HepG2 (cell line): ENCODE measurements around the gene MTUS2. TPM values are rescaled to one million over a fixed set of nuclear protein-coding genes. Genes with fewer than 3 reads are reported as not detected.
A peak's percentile ranks its signal among the peaks of the same experiment; 100 is the strongest.

Experiments
- CENPBD1 ChIP-seq: sonication (generic); formaldehyde crosslinking; IDR thresholded peaks from 2 replicates; pipeline ENCODE4 v1.8.0; 2022; ENCODE audit warnings: missing genetic modification reagents, low read depth, mild to moderate bottlenecking, borderline replicate concordance
- GPN1 ChIP-seq: sonication (generic); formaldehyde crosslinking; IDR thresholded peaks from 2 replicates; pipeline ENCODE4 v1.5.1; 2020; ENCODE audit warnings: missing genetic modification reagents, borderline replicate concordance
- IKZF1 ChIP-seq: fragments of 450-650 bp; IDR thresholded peaks from 2 replicates; pipeline ENCODE4 v1.7.1; 2016
- MYNN ChIP-seq: sonication (generic); formaldehyde crosslinking; IDR thresholded peaks from 2 replicates; pipeline ENCODE4 v1.4.0; 2020; ENCODE audit warnings: mild to moderate bottlenecking, low read depth, missing genetic modification reagents
- NR0B2 ChIP-seq: sonication (generic); formaldehyde crosslinking; IDR thresholded peaks from 2 replicates; pipeline ENCODE4 v1.4.0; 2020; ENCODE audit warnings: mild to moderate bottlenecking, missing genetic modification reagents
- RFX1 ChIP-seq: fragments of 450-650 bp; IDR thresholded peaks from 2 replicates; pipeline ENCODE4 v1.6.1; 2017
- ZBTB10 ChIP-seq: sonication (generic); formaldehyde crosslinking; IDR thresholded peaks from 2 replicates; pipeline ENCODE4 v1.4.0; 2020; ENCODE audit warnings: missing genetic modification reagents, borderline replicate concordance
- ZNF263 ChIP-seq: sonication (generic); formaldehyde crosslinking; IDR thresholded peaks from 2 replicates; pipeline ENCODE4 v1.4.0; 2020; ENCODE audit warnings: missing genetic modification reagents
- ZNF691 ChIP-seq: sonication (generic); formaldehyde crosslinking; IDR thresholded peaks from 2 replicates; pipeline ENCODE4 v1.4.0; 2020; ENCODE audit warnings: missing genetic modification reagents, low read depth, mild to moderate bottlenecking, borderline replicate concordance
- polyA plus RNA-seq, 8 experiments: library from polyadenylated mRNA; depleted of rRNA in 3 of 8; stranded (reverse) in 7 of 8; unstranded in 1 of 8; fragments of >200 nt; fragmentation: Illumina TruSeq in 4 of 8; extraction: Trizol in 4 of 8; gene quantifications; 2 replicates each; pipeline versions ENCODE4 v1.2.1 to v1.2.3, GENCODE V29; 2011 to 2016; ENCODE audit warnings: low read depth in 4 of 8, missing spikeins in 1 of 8, mixed read lengths in 1 of 8; ENCODE audit not compliant: insufficient read depth in 1 of 8
- total RNA-seq, 5 experiments: library from RNA; depleted of rRNA; stranded (reverse); fragments of >200 nt; fragmentation: Illumina TruSeq; extraction: Trizol; gene quantifications; 2 replicates each; pipeline ENCODE4 v1.2.3, GENCODE V29; 2016; ENCODE audit warnings: low read depth in 1 of 5

The MTUS2 gene
- total and polyA plus RNA-seq, 2 of the 13 experiments (the other 11 are each of a cell fraction or from before 2014, with no cell fraction given) = not detected

DNA sequence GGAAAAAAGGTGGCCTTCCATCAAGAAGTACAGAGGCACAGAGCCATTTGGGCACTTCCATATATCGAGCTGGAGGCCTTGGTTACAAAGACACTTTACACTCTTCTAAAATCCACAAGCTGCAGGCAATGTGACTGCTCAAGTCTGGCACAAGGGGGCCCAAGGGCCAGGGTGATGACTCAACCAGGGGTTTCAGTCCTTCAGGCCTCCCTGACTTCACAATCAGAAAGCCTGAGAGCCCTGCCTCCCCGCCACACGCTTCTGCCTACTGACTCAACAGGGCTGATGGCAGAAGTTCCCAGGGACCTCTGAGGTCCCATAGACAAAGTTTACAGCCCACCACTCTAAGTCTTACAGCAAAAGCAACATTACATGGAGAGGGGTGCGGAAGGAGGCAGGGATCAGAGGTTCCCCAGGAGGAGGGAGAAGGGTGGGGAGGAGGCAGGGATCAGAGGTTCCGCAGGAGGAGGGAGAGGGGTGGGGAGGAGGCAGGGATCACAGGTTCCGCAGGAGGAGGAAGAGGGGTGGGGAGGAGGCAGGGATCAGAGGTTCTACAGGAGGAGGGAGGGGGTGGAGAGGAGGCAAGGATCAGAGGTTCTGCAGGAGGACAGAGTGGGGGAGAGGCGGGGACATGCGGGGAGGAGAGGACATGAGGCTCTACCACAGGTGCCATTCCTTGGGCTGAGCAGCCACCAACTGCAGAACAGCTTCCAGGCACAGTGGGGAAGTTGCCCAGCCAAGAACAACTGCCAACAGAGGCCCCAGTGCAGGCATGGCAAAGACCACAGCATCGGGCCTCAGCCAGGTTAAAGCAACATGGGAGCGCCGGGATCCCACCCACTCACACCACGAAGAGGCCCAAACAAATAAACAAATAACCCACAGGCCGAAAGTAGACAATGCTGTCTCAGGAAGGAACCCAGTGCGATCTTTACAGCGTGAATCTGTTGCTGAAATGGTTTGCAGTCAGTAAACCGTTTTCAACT is 723.4 kb downstream of the MTUS2 start (continued):
- TF ChIP-seq ZNF691 (no peak), IKZF1 (no peak), ZBTB10 (CRISPR knock-in tag) (no peak), NR0B2 (CRISPR knock-in tag) (no peak), CENPBD1 (CRISPR knock-in tag) (no peak), MYNN (CRISPR knock-in tag) (no peak), ZNF263 (CRISPR knock-in tag) (peak; percentile 80), GPN1 (no peak), RFX1 (no peak)
